GM03348 (cell line): ENCODE measurements around the gene ARHGEF11.
"Not testable (repeated sequence)": the region's sequence is repeated elsewhere in the genome, so short reads cannot be mapped to it uniquely, and the experiment has no call there.

Source experiments
- DNase-seq: peaks from one replicate; pipeline ENCODE4 v3.0.0; 2012; ENCODE audit warnings: low spot score

ARHGEF11 gene

GRCh38 chr1:156929596-156930238 is 115.8 kb downstream of the ARHGEF11 start:
- DNase-seq: no peak

- no peak for DNase-seq
These were observed 117.4 kb downstream of the ARHGEF11 start for GRCh38 chr1:156928043-156928602.

GRCh38 chr1:156927215-156928042 is 118.1 kb downstream of the ARHGEF11 start:
- peak; percentile 89 for DNase-seq

- DNase-seq: not testable (repeated sequence)
These were observed 118.8 kb downstream of the ARHGEF11 start for GRCh38 chr1:156926695-156927094.

GRCh38 chr1:156926175-156926574 is 119.4 kb downstream of the ARHGEF11 start:
- DNase-seq: no peak

- no peak for DNase-seq
These were observed 120.2 kb downstream of the ARHGEF11 start for GRCh38 chr1:156925154-156926010.

GRCh38 chr1:156924478-156925153 is 120.9 kb downstream of the ARHGEF11 start:
- no peak for DNase-seq

- DNase-seq: no peak
These were observed 121.7 kb downstream of the ARHGEF11 start for GRCh38 chr1:156923670-156924477.

GRCh38 chr1:156922986-156923669 is 122.4 kb downstream of the ARHGEF11 start:
- DNase-seq: no peak

- DNase-seq: no peak
These were observed 124.5 kb downstream of the ARHGEF11 start for GRCh38 chr1:156921053-156921529.

GRCh38 chr1:156920233-156921052 is 125.1 kb downstream of the ARHGEF11 start, which contains the start of gene LRRC71:
LRRC71 (plus strand) TSS chr1:156920632; CDS start chr1:156920804, 172 bp downstream.
- peak; percentile 98 for DNase-seq

- DNase-seq: no peak
These were observed 131.1 kb downstream of the ARHGEF11 start for GRCh38 chr1:156914440-156914856.

GRCh38 chr1:156913809-156914387 is 131.6 kb downstream of the ARHGEF11 start:
- no peak for DNase-seq

- DNase-seq: no peak
These were observed 132.4 kb downstream of the ARHGEF11 start for GRCh38 chr1:156912861-156913808.

GRCh38 chr1:156912310-156912709 is 133.2 kb downstream of the ARHGEF11 start:
- DNase-seq: no peak

GRCh38 chr1:156911577-156912298 is 133.8 kb downstream of the ARHGEF11 start:
- DNase-seq: no peak
